PFSK-1 (cell line): ENCODE data around the gene EML2.

Experiments
- POLR2AphosphoS5 ChIP-seq: IDR thresholded peaks from 2 replicates; pipeline ENCODE4 v1.6.1; 2012; ENCODE audit warnings: low read depth, mild to moderate bottlenecking, control low read depth, low read length, moderate library complexity
- SIN3A ChIP-seq: IDR thresholded peaks from 2 replicates; pipeline ENCODE4 v1.6.1; 2012; ENCODE audit warnings: mild to moderate bottlenecking, low read length, moderate library complexity, borderline replicate concordance; ENCODE audit not compliant: insufficient read depth

DNA sequence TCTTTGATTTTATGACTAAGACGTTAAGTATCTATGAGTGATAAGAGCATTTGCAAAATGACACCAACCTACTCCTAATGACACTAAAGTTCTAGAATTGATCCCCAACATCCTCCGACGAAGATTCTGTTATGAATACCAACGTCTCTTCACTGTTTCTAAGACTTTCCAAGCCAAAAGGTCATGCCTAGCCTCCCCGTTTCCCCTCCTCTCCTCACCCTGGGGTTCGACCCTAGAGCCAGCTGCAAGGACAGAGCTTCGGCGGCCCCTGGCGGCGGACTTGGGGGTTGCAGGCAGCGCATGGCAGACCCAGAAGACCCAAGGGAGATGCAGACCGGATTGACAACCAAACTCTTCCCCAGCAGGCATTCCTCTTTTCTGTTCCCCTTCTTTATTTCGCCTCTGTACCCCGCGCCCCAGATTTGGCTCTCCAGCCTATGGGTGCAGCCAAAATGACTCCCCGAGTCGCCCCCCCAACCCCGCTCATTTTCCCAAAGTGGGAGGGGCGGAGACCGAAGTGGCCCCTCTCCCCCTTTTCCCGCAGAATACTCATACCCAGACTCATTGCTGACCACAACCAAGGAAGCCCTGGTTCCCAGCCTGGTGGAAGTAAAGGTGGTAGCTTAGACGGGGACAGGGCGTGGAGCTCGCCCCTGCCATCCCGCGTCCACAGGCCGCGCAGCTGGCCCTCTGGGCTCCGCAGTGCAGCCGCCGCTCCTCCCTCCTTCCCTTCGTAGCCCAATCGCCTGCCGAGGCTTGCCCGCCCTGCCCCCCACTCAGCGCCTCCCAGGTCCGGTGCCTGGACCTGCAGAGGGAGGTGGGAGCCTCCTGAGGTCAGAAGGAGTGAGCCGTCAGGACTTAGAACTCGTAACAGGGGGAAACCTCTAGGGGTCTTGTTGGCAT lies 4.1 kb upstream of the EML2 start:
- no peak for TF ChIP-seq POLR2AphosphoS5
- no peak for TF ChIP-seq SIN3A
